ENCODE results near the gene GOLT1A. TPM values are rescaled to one million over a fixed set of nuclear protein-coding genes. Genes with fewer than 3 reads are reported as not detected.

The GOLT1A gene
- total RNA-seq, 1 donor from 2014 or later: not detected

- H3K27me3 Mint-ChIP-seq (ENCODE audit: low read depth): peaks cover 95% of the 10 kb centered on the region
- no peaks in the 10 kb centered on the region for H3K36me3 Mint-ChIP-seq (ENCODE audit: low read depth)
These were observed 21.0 kb downstream of the GOLT1A start for GRCh38 chr1:204192589-204193352.

GRCh38 chr1:204192046-204192445 lies 21.7 kb downstream of the GOLT1A start:
- no peak for TF ChIP-seq CTCF (conservative IDR thresholded peaks at IDR 0.05)
- no peak for DNase-seq (ENCODE audit: low read depth, low spot score)
- H3K27me3 Mint-ChIP-seq (ENCODE audit: low read depth): peaks cover 96% of the 10 kb centered on the region
- no peaks in the 10 kb centered on the region for H3K36me3 Mint-ChIP-seq (ENCODE audit: low read depth)
- H3K9me3 Mint-ChIP-seq: peaks cover 4% of the 10 kb centered on the region
- H3K27ac Mint-ChIP-seq (ENCODE audit: unreplicated experiment): no peak overlapping the region
- peaks cover 7% of the 10 kb centered on the region for H3K4me1 Mint-ChIP-seq
- H3K4me3 Mint-ChIP-seq: no peak overlapping the region

More at GRCh38 chr1:204192589-204193352, 21.0 kb downstream of the GOLT1A start:
- no peak overlapping the region for H3K27ac Mint-ChIP-seq (ENCODE audit: unreplicated experiment)
- no peak for DNase-seq (ENCODE audit: low read depth, low spot score)
- H3K4me3 Mint-ChIP-seq: no peak overlapping the region
- H3K9me3 Mint-ChIP-seq: peaks cover 4% of the 10 kb centered on the region
- no peak for TF ChIP-seq CTCF (conservative IDR thresholded peaks at IDR 0.05)
- H3K4me1 Mint-ChIP-seq: peaks cover 7% of the 10 kb centered on the region

GRCh38 chr1:204191456-204191855 lies 22.3 kb downstream of the GOLT1A start:
- Mint-ChIP-seq H3K4me1 (peaks cover 7% of the 10 kb centered on the region), H3K27me3 (ENCODE audit: low read depth) (peaks cover 96% of the 10 kb centered on the region), H3K27ac (ENCODE audit: unreplicated experiment) (no peak overlapping the region), H3K9me3 (peaks cover 4% of the 10 kb centered on the region), H3K36me3 (ENCODE audit: low read depth) (no peaks in the 10 kb centered on the region), H3K4me3 (no peak overlapping the region)
- DNase-seq (ENCODE audit: low read depth, low spot score): no peak
- no peak for TF ChIP-seq CTCF (conservative IDR thresholded peaks at IDR 0.05)

GRCh38 chr1:204190212-204191211 lies 23.3 kb downstream of the GOLT1A start:
- peaks cover 7% of the 10 kb centered on the region for H3K4me1 Mint-ChIP-seq
- H3K9me3 Mint-ChIP-seq: peaks cover 4% of the 10 kb centered on the region
- peaks cover 96% of the 10 kb centered on the region for H3K27me3 Mint-ChIP-seq (ENCODE audit: low read depth)
- no peak overlapping the region for H3K27ac Mint-ChIP-seq (ENCODE audit: unreplicated experiment)
- H3K36me3 Mint-ChIP-seq (ENCODE audit: low read depth): no peaks in the 10 kb centered on the region
- TF ChIP-seq CTCF (conservative IDR thresholded peaks at IDR 0.05): no peak
- DNase-seq (ENCODE audit: low read depth, low spot score): no peak
- peak overlapping the region; percentile 10 for H3K4me3 Mint-ChIP-seq

- Mint-ChIP-seq H3K4me1 (peaks cover 7% of the 10 kb centered on the region), H3K27ac (ENCODE audit: unreplicated experiment) (no peak overlapping the region), H3K36me3 (ENCODE audit: low read depth) (no peaks in the 10 kb centered on the region), H3K27me3 (ENCODE audit: low read depth) (peaks cover 93% of the 10 kb centered on the region), H3K4me3 (no peak overlapping the region), H3K9me3 (no peaks in the 10 kb centered on the region)
- no peak for DNase-seq (ENCODE audit: low read depth, low spot score)
- TF ChIP-seq CTCF (conservative IDR thresholded peaks at IDR 0.05): no peak
These were observed 24.7 kb downstream of the GOLT1A start for GRCh38 chr1:204188959-204189639.
